ENCODE results near the gene TAPBPL.
"Not testable (repeated sequence)": the region's sequence is repeated elsewhere in the genome, so short reads cannot be mapped to it uniquely, and the experiment has no call there.

DNA sequence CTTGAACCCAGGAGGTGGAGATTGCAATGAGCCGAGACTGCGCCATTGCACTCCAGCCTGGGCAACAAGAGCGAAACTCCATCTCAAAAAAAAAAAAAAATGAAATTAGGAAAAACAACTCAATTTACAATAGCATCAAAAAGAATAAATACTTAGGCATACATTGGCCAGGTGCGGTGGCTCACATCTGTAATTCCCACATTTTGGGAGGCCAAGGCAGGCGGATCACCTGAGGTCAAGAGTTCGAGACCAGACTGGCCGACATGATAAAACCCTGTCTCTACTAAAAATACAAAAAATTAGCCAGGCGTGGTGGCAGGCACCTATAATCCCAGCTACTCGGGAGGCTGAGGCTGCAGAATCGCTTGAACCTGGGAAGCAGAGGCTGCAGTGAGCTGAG is 24.0 kb upstream of the TAPBPL start:
- not testable (repeated sequence) for TF ChIP-seq EZH2 (conservative IDR thresholded peaks at IDR 0.05; ENCODE audit: low read depth, low read length); ZNF121 (CRISPR knock-in tag; IDR thresholded peaks at IDR 0.05); HNF4A (CRISPR knock-in tag; IDR thresholded peaks at IDR 0.05)
- TF ChIP-seq, protein P1, sequence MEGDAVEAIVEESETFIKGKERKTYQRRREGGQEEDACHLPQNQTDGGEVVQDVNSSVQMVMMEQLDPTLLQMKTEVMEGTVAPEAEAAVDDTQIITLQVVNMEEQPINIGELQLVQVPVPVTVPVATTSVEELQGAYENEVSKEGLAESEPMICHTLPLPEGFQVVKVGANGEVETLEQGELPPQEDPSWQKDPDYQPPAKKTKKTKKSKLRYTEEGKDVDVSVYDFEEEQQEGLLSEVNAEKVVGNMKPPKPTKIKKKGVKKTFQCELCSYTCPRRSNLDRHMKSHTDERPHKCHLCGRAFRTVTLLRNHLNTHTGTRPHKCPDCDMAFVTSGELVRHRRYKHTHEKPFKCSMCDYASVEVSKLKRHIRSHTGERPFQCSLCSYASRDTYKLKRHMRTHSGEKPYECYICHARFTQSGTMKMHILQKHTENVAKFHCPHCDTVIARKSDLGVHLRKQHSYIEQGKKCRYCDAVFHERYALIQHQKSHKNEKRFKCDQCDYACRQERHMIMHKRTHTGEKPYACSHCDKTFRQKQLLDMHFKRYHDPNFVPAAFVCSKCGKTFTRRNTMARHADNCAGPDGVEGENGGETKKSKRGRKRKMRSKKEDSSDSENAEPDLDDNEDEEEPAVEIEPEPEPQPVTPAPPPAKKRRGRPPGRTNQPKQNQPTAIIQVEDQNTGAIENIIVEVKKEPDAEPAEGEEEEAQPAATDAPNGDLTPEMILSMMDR (CRISPR knock-in tag; IDR thresholded peaks at IDR 0.05) = not testable (repeated sequence)
- TF ChIP-seq, protein P2, sequence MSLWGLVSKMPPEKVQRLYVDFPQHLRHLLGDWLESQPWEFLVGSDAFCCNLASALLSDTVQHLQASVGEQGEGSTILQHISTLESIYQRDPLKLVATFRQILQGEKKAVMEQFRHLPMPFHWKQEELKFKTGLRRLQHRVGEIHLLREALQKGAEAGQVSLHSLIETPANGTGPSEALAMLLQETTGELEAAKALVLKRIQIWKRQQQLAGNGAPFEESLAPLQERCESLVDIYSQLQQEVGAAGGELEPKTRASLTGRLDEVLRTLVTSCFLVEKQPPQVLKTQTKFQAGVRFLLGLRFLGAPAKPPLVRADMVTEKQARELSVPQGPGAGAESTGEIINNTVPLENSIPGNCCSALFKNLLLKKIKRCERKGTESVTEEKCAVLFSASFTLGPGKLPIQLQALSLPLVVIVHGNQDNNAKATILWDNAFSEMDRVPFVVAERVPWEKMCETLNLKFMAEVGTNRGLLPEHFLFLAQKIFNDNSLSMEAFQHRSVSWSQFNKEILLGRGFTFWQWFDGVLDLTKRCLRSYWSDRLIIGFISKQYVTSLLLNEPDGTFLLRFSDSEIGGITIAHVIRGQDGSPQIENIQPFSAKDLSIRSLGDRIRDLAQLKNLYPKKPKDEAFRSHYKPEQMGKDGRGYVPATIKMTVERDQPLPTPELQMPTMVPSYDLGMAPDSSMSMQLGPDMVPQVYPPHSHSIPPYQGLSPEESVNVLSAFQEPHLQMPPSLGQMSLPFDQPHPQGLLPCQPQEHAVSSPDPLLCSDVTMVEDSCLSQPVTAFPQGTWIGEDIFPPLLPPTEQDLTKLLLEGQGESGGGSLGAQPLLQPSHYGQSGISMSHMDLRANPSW (CRISPR knock-in tag; IDR thresholded peaks at IDR 0.05; ENCODE audit: borderline replicate concordance) = not testable (repeated sequence)

Measured in HepG2 (cell line).